Activated CD4-positive, alpha-beta T cell treated with anti-CD3 and anti-CD28 coated beads, Interleukin-2, Interleukin-4, amounts not matched to agents 100 ng/mL and 50 ng/mL, durations not matched to agents 16 hours and 8 hours (primary cell): Measurements from ENCODE around the gene CMBL.
"Not testable (repeated sequence)": the region's sequence is repeated elsewhere in the genome, so short reads cannot be mapped to it uniquely, and the experiment has no call there.

ENCODE experiments used
- DNase-seq: peaks from one replicate; pipeline ENCODE4 v3.0.0-alpha.2; 2020; ENCODE audit warnings: low spot score

Gene CMBL

GRCh38 chr5:10307206-10308148 is at the start of gene CMBL:
CMBL (minus strand) TSS chr5:10307902; CDS start chr5:10290762, 17,140 bp downstream.
- DNase-seq, result no peak

- DNase-seq, result peak; percentile 52
These were observed 47.6 kb upstream of the CMBL start for GRCh38 chr5:10355071-10355889.

GRCh38 chr5:10354048-10354872 is 46.6 kb upstream of the CMBL start:
- peak; percentile 27 for DNase-seq

- DNase-seq, result peak; percentile 96
These were observed 45.7 kb upstream of the CMBL start, which contains the start of gene MARCHF6 for GRCh38 chr5:10353241-10354047. MARCHF6 (plus strand) TSS chr5:10353695; CDS start chr5:10353899, 204 bp downstream.

- DNase-seq, result no peak
These were observed 44.9 kb upstream of the CMBL start for GRCh38 chr5:10352430-10353240.

- DNase-seq, result no peak
These were observed 44.2 kb upstream of the CMBL start for GRCh38 chr5:10351919-10352318.

GRCh38 chr5:10351199-10351905 is 43.6 kb upstream of the CMBL start:
- no peak for DNase-seq

- no peak for DNase-seq
These were observed 40.6 kb upstream of the CMBL start for GRCh38 chr5:10348258-10348657.

GRCh38 chr5:10344461-10345106 is 36.9 kb upstream of the CMBL start:
- DNase-seq, result not testable (repeated sequence)

GRCh38 chr5:10343486-10343885 is 35.8 kb upstream of the CMBL start:
- no peak for DNase-seq

GRCh38 chr5:10339958-10340357 is 32.3 kb upstream of the CMBL start:
- DNase-seq, result no peak

GRCh38 chr5:10339058-10339811 is 31.5 kb upstream of the CMBL start:
- no peak for DNase-seq

GRCh38 chr5:10338686-10339057 is 31.0 kb upstream of the CMBL start:
- DNase-seq, result no peak

- no peak for DNase-seq
These were observed 30.3 kb upstream of the CMBL start for GRCh38 chr5:10337986-10338385.

GRCh38 chr5:10337107-10337506 is 29.4 kb upstream of the CMBL start:
- no peak for DNase-seq

- no peak for DNase-seq
These were observed 28.2 kb upstream of the CMBL start for GRCh38 chr5:10335711-10336470.

GRCh38 chr5:10334831-10335230 is 27.1 kb upstream of the CMBL start:
- no peak for DNase-seq
